Measurements from ENCODE around the gene ELL.

The ELL gene

GRCh38 chr19:18466354-18466753 lies 55.5 kb downstream of the ELL start:
- DNase-seq, result no peak

DNA sequence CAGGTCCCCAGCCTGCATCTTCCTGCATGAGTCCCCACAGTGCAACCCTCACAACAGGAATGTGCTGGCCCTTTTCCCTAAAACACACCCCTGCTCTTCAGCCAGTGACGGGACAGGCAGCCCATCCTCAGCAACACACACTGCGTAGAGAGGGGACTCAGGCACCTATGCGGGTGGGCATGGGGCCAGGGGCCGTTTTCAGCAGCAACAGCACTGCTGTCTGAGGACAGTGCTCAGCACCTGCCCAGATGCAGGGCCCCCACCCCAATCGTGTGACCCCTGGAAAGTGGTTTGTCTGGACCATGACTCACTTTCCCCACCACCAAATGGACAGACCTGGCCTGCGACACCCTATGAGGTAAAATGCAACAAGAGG lies 55.9 kb downstream of the ELL start:
- DNase-seq, result no peak

DNA sequence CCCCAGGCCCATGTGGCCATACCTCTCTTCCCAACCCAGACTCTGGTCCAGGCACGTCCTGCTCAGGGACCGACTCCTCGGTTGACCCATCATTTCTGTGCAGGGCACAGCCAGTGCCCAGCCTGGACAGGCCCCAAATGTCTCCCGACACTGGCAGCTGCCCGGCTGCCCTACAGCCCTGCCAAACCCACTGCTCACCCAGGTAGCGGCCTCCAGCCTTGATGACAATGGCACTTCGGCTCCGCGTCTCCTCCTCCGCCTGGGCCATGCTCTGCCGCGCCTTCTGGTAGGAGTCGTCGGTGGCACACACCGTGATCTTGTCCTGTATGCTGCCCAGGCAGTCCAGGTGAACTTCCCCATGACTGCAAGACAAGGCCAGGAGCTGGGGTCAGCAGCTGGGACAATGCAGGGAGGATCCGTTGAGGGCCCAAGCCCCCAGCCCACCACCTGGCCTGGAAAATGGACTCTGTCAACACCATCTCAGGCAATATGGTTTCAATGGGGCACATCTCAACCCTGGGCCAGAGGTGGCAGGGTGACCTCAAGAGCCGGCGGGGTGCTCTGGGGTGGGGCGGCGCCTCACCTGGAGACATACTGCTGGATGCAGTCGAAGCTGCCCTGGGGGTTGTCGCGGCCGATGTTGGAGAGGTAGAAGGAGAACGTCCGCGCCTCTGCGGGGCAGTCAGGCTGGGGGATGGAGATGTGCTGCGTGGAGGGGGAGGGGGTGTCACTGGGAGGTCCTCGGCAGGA lies 56.5 kb downstream of the ELL start:
- no peak for DNase-seq

GRCh38 chr19:18464646-18465045 lies 57.2 kb downstream of the ELL start:
- DNase-seq, result no peak

- DNase-seq, result no peak
Measured at GRCh38 chr19:18461471-18461870, 60.4 kb downstream of the ELL start.

DNA sequence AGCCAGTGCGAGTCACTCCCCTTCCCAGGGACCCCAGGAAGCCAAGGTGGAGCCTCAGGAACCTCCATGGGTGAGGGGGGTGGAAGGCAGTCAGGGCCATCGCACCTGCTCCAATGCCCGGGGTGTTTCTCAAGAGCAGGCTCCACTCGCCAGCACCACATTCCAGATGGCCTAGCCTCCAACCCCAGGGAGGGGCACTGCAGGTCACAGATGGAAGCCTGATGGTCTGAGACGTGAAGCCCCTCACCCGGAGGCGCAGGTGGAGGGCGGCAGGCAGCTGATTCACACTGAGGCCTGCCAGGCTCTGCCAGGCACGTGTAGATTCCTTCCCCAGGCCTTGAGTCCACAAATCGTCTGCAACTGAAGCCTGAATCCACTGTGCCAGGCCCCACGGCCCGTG lies 61.0 kb downstream of the ELL start:
- DNase-seq, result no peak

- no peak for DNase-seq
Measured at GRCh38 chr19:18457483-18458331, 64.2 kb downstream of the ELL start.

DNA sequence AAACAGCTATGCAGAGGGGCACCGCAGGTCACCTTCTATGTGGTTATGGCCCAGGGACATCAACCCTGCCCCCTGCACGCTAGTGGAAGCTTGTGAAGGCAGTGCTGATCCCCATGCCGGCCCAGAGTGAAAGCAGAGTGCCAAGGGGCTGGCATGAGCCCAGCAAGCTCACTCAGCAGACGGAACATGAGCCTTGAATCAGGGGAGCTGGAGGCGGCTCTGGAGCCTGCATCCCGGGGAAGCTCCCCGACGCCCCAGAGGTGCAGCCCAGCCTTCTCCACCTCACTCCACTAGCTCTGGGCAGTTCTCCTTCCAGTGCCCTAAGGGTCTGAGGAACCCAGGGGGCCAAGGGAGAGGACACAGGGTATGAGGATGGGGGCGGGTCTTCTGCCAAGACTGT lies 64.9 kb downstream of the ELL start:
- DNase-seq, result no peak

- DNase-seq, result no peak
Measured at GRCh38 chr19:18456279-18456678, 65.6 kb downstream of the ELL start.

DNA sequence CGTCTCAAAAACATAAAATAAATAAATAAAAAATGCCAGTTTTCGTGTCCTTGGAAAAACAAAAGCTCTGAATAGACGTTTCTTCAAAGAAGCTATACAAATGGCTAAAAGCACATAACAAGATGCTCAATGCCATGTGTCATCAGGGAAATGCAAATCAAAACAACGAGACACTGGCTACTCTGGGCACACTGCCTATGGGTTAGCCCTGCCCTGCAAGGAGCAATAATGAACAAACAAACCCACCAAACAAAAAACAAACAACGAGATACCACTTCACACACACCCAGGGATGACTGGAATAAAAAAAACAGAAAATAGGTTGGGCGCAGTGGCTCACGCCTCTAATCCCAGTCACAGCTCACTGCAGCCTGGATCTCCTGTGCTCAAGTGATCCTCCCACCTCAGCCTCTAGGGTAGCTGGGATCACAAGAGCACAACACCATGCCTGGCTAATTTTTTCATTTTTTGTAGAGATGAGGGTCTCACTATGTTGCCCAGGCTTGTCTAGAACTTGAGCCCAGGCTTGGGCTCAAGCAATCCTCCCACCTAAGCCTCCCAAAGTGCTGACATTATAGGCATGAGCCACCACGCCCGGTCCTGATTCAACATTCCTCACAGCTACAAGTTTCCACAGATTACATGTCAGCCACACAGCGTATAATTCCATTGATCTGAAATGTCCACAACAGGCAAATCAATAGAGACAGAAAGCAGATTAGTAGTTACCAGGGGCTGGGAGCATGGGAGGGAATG lies 68.4 kb downstream of the ELL start:
- no peak for DNase-seq

- no peak for DNase-seq
Measured at GRCh38 chr19:18452386-18452785, 69.5 kb downstream of the ELL start.

DNA sequence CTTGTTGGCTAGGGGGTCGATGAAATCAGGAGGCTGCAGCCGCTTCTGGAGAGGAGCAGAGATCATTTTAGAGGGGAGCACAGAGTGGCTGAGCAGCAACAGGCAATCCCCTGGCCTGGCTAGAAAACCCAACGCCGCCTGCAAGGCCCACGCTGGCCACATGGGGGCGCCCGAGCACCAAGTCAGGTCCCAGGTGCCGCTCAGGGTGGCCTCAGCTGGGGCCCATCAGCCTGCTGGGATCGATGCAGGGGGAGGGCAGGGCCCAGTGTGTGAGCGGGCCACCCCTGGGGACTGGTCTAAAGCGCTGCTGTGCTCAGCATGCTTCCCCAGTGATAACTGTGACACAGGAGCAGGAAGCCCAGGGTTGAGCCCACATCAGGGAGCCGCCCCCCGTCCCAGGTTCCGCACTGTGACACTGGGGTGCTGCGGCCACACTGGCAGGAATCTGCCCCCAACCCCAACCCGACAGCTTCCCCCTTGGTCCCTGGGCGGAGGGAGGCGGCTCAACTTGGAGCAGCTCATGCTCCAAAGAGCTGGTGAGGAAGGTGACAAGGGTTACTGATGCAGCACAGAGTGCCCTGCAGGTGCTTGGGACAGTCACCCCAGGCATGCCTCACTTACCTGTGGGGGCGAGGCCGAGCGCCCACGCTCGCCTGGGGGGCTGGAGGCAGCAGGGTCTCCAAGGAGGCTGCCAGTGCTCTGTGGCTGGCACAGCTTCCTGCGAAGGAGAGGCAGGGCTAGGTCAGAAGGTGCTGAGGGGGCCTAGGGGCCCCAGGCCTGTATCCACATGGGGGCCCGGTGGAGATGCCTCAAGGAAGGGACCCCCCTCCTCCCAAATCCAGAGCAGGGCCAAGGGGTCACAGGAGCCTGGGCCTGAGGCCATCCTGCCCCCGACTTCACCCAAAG lies 70.7 kb downstream of the ELL start:
- DNase-seq, result no peak

GRCh38 chr19:18450021-18450930 lies 71.6 kb downstream of the ELL start:
- no peak for DNase-seq

DNA sequence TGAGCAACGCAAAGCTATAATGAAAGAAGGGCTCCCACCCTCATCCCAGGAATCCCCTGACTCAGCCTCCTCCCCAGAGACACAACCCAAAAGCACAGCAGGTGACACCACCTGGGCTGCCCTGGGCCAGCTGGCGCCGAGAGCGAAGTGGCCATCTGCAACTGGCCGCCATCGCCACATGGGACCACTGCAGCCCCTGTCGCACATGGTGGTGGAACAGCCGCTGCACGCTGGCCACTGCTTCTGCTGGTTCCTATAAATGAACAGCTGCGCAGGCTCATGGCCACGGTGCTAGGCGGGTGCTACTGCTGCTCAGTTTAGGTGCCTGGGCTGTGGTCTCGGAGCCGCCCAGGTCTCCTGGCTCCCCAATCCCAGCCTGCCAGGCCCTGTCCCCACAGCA lies 72.3 kb downstream of the ELL start:
- no peak for DNase-seq

- DNase-seq, result no peak
Measured at GRCh38 chr19:18446811-18447359, 75.0 kb downstream of the ELL start.

DNA sequence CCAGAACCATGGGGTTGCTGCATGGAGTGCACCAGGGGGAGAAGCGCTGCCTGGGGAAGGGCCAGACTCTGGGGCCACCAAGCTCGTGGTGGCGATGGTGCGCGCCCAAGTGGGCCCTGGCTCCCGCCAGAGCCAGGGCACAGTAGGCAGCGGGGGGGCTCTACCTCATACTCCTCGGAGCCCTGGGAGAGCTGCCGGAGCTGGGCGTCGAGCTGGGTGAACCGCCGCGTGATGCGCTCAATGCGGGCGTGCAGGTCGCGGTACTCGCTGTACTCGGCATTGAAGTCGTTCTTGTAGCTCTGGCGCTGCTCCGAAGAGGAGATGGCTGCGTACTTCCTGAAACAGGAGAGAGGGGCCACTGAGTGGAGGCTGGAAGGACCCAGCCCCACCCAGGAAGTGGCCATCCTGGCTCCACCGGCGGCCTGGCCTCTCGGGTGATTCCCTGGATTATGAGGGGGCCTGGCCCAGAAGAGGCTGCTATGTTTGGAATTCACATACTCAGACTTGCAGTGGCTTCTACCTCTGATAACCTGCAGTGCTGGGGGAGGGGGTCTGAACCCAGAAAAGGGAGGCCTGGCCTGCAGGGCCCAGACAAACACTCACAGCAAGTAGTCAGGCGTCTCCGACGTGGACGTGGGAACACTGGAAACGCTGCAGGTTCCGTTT lies 75.6 kb downstream of the ELL start:
- DNase-seq, result no peak

DNA sequence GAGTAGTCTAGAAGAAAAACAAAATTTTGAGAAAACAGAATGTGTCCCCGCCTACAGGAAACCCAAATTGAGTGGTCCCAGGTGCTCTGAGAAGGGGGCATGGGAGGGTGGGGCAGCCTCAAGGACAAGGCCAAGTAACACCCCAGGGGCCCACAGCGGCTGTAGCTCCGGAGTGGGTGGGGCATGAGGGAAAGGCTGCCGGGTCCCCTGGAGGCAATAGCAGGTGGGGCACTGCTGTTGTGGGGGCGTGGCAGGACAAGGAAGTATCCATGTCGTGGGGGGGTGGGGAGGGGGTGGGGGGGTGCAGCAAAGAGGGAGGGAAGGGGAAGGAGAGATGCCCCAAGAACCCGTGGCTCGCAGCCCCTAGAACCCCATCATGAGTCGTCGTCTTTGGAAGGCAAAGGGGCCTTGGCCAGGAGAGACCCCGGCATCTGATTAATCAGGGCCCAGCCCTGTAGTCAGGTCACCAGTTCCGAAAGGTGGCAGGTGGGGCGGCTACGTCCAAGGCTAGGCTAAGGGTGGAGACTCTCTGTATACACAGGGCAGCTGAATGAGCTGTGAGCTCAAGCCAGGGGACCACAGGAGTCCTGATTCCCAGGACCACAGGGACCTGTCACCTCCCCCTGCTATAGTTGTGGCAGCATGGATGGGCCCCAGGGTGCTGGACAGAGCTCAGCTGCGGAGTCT lies 76.5 kb downstream of the ELL start:
- DNase-seq, result no peak

DNA sequence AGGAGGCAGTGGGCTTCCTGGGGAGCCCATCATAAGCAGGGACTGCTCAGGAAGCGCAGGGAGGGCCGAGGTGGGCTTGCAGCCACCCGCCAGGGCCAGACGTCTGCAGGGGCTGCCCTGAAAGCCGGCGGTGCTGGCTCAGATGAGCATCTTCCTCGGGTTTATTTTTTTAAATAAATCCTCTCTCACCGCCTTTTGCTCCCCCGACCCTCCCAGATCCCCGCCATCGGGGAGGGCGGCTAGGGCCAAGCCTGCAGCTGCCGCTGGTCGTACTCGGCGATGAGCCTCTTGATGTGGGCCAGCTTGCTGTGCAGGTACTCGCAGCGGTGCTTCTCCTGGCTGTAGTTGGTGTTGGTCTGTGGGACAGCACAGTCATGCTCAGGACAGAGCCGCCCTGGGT lies 77.4 kb downstream of the ELL start:
- DNase-seq, result no peak

- no peak for DNase-seq
Measured at GRCh38 chr19:18443831-18444230, 78.0 kb downstream of the ELL start.

GRCh38 chr19:18443406-18443805 lies 78.5 kb downstream of the ELL start:
- no peak for DNase-seq
